Natural killer cell (primary cell): Measurements from ENCODE around the gene NKX6-1. TPM values are rescaled to one million over a fixed set of nuclear protein-coding genes. Genes with fewer than 3 reads are reported as not detected.

Source experiments
- ATAC-seq, 3 donors: fragments of 150-1000 bp in 2 of 3; fragments of 200-7000 bp in 1 of 3; cut with Tn5 transposase; 1 replicate in 1 of 3; 2 replicates in 2 of 3; pipeline ENCODE4 v1.10.0; 2021; ENCODE audit warnings: mild to moderate bottlenecking in 2 of 3, moderate library complexity in 2 of 3
- DNase-seq, 2 donors: peaks; one replicate each; pipeline versions ENCODE4 v3.0.0 to v3.0.0-alpha.2; 2013 to 2021; ENCODE audit warnings: mixed read lengths in 1 of 2
- H3K27ac ChIP-seq: one replicate; pipeline ENCODE4 v1.5.1; 2013; ENCODE audit warnings: mild to moderate bottlenecking, low read length
- H3K27me3 ChIP-seq: one replicate; pipeline ENCODE4 v1.6.1; 2013; ENCODE audit warnings: low read length; ENCODE audit not compliant: control insufficient read depth, insufficient read depth
- H3K36me3 ChIP-seq: one replicate; pipeline ENCODE4 v1.6.1; 2013; ENCODE audit warnings: low read length; ENCODE audit not compliant: control insufficient read depth, insufficient read depth
- H3K4me1 ChIP-seq: one replicate; pipeline ENCODE4 v1.6.1; 2013; ENCODE audit warnings: low read length; ENCODE audit not compliant: control insufficient read depth, insufficient read depth
- H3K4me3 ChIP-seq: one replicate; pipeline ENCODE4 v1.5.1; 2013; ENCODE audit warnings: low read length
- H3K9me3 ChIP-seq: one replicate; pipeline ENCODE4 v1.6.1; 2013; ENCODE audit warnings: low read length; ENCODE audit not compliant: control insufficient read depth, insufficient read depth
- H3K27ac Mint-ChIP-seq, 2 donors: one replicate each; pipeline ENCODE4 v1.8.0; 2022; ENCODE audit warnings: mild to moderate bottlenecking in 2 of 2, mixed read lengths in 2 of 2, moderate library complexity in 1 of 2
- H3K27me3 Mint-ChIP-seq, 2 donors: one replicate each; pipeline ENCODE4 v1.8.0; 2022; ENCODE audit warnings: low read depth in 2 of 2, mixed read lengths in 2 of 2
- H3K36me3 Mint-ChIP-seq: one replicate; pipeline ENCODE4 v1.8.0; 2022; ENCODE audit warnings: mixed read lengths
- H3K4me1 Mint-ChIP-seq, 2 donors: one replicate each; pipeline ENCODE4 v1.8.0; 2022; ENCODE audit warnings: mixed read lengths in 2 of 2
- H3K4me3 Mint-ChIP-seq: one replicate; pipeline ENCODE4 v1.8.0; 2022; ENCODE audit warnings: mild to moderate bottlenecking, moderate library complexity, mixed read lengths
- H3K9me3 Mint-ChIP-seq, 2 donors: one replicate each; pipeline ENCODE4 v1.8.0; 2022; ENCODE audit warnings: mixed read lengths in 2 of 2
- CTCF ChIP-seq: fragments of 200-600 bp; IDR thresholded peaks from one replicate; pipeline ENCODE4 v1.8.0; 2022; ENCODE audit warnings: antibody characterized with exemption
- WGBS: methylation state at CpG from one replicate; pipeline ENCODE4 v1.1.7; 2013; ENCODE audit warnings: missing lambda C conversion rate; ENCODE audit not compliant: insufficient coverage; 5-methylcytosine and 5-hydroxymethylcytosine counted together
- intact Hi-C: fragments of 100-400 bp; cut with micrococcal nuclease; formaldehyde crosslinking; loops from one replicate; pipeline ENCODE4 v1.14.2; 2022
- total RNA-seq, 4 donors: library from RNA; stranded (reverse); fragments of 120-200 nt in 1 of 4; gene quantifications; one replicate each; pipeline versions ENCODE4 v1.2.3 to v1.2.4, GENCODE V29; 2013 to 2022

Gene NKX6-1
- not detected for total RNA-seq
- total RNA-seq (2013): not detected

- Mint-ChIP-seq H3K4me3 (peak within 1 kb of the TSS; percentile 74), H3K9me3 (peaks cover under 1 to 3% of the 10 kb centered on the region in 2 donors), H3K27me3 (peaks cover 77 to 79% of the 10 kb centered on the region in 2 donors), H3K27ac (no peak within 1 kb of the TSS), H3K36me3 (peaks cover 22% of the 10 kb centered on the region), H3K4me1 (peaks cover 0 to 25% of the 10 kb centered on the region in 2 donors)
- H3K4me3 ChIP-seq: no peak within 1 kb of the TSS
- intact Hi-C loops: no loop called here
- peaks cover 8% of the 10 kb centered on the region for H3K9me3 ChIP-seq
- TF ChIP-seq CTCF: no peak
- WGBS: 5% methylated on average over 44 of the region's 47 CpGs
- H3K4me1 ChIP-seq: peaks cover 26% of the 10 kb centered on the region
- DNase-seq: no peak
- H3K27me3 ChIP-seq: peaks cover 78% of the 10 kb centered on the region
- no peak within 1 kb of the TSS for H3K27ac ChIP-seq
- peak in 2 of 3 donors; percentile 22 to 32 for ATAC-seq
- no peaks in the 10 kb centered on the region for H3K36me3 ChIP-seq
Measured at GRCh38 chr4:84498935-84499623, at the start of gene NKX6-1. Gene NKX6-1 (minus strand): TSS chr4:84499292. CDS start chr4:84498228, 1,064 bp downstream.

GRCh38 chr4:84547211-84547610 is 48.1 kb upstream of the NKX6-1 start:
- intact Hi-C loops: no loop called here
- Histone ChIP-seq H3K27ac (no peak overlapping the region), H3K4me1 (no peaks in the 10 kb centered on the region), H3K4me3 (no peak overlapping the region), H3K9me3 (no peaks in the 10 kb centered on the region), H3K27me3 (no peaks in the 10 kb centered on the region), H3K36me3 (no peaks in the 10 kb centered on the region)
- Mint-ChIP-seq H3K36me3 (no peaks in the 10 kb centered on the region), H3K4me3 (no peak overlapping the region), H3K9me3 (no peaks in the 10 kb centered on the region), H3K27ac (no peak overlapping the region), H3K4me1 (no peaks in the 10 kb centered on the region), H3K27me3 (peaks cover 0 to 6% of the 10 kb centered on the region in 2 donors)
- DNase-seq (no peak), ATAC-seq (no peak)
- no peak for TF ChIP-seq CTCF
- WGBS: 83% methylated on average over 3 of the region's 3 CpGs

DNA sequence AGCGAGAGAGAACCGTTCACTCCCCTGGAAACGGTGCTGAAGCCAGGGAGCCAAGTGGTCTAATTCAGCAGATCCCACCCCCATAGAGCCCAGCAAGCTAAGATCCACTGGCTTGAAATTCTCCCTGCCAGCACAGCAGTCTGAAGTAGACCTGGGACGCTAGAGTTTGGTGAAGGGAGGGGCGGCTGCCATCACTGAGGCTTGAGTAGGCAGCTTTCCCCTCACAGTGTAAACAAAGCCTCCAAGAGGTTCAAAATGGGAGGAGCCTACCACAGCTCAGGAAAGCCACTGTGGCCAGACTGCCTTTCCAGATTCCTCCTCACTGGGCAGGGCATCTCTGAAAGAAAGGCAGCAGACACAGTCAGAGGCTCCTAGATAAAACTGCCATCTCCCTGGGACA is 46.0 kb upstream of the NKX6-1 start:
- H3K27ac ChIP-seq: no peak overlapping the region
- no peak for ATAC-seq
- Mint-ChIP-seq H3K27ac (no peak overlapping the region), H3K36me3 (no peaks in the 10 kb centered on the region), H3K9me3 (no peaks in the 10 kb centered on the region), H3K27me3 (peaks cover 0 to 6% of the 10 kb centered on the region in 2 donors), H3K4me1 (no peaks in the 10 kb centered on the region), H3K4me3 (no peak overlapping the region)
- no peak for TF ChIP-seq CTCF
- no peak for DNase-seq
- H3K4me1 ChIP-seq: no peaks in the 10 kb centered on the region
- WGBS: 74% methylated on average over 5 of the region's 5 CpGs
- no peaks in the 10 kb centered on the region for H3K27me3 ChIP-seq
- H3K9me3 ChIP-seq: no peaks in the 10 kb centered on the region
- intact Hi-C loops: no loop called here
- no peaks in the 10 kb centered on the region for H3K36me3 ChIP-seq
- H3K4me3 ChIP-seq: no peak overlapping the region

- 100% methylated on average over 2 of the region's 2 CpGs for WGBS
Measured at GRCh38 chr4:84535901-84536300, 36.8 kb upstream of the NKX6-1 start.

More at GRCh38 chr4:84535901-84536300, 36.8 kb upstream of the NKX6-1 start:
- H3K27me3 Mint-ChIP-seq: peaks cover 0 to 2% of the 10 kb centered on the region in 2 donors
- no peaks in the 10 kb centered on the region for H3K27me3 ChIP-seq
- TF ChIP-seq CTCF: no peak
- no peaks in the 10 kb centered on the region for H3K4me1 ChIP-seq
- H3K4me1 Mint-ChIP-seq: no peaks in the 10 kb centered on the region
- no peak overlapping the region for H3K4me3 Mint-ChIP-seq
- H3K36me3 ChIP-seq: no peaks in the 10 kb centered on the region
- DNase-seq (no peak), ATAC-seq (no peak)
- no peak overlapping the region for H3K27ac Mint-ChIP-seq
- intact Hi-C loops: no loop called here
- no peak overlapping the region for H3K4me3 ChIP-seq
- H3K9me3 Mint-ChIP-seq: peaks cover 2 to 6% of the 10 kb centered on the region in 2 donors
- H3K27ac ChIP-seq: no peak overlapping the region
- no peaks in the 10 kb centered on the region for H3K36me3 Mint-ChIP-seq
- H3K9me3 ChIP-seq: no peaks in the 10 kb centered on the region
